Ectodermal cell (in vitro differentiated cells): ENCODE results near the gene GALNT18.

Experiments
- H3K27ac ChIP-seq: 2 replicates; pipeline ENCODE4 v1.7.0; 2013; ENCODE audit warnings: mild to moderate bottlenecking, low read depth, low read length; ENCODE audit not compliant: insufficient read depth, poor library complexity, severe bottlenecking
- H3K27me3 ChIP-seq: 2 replicates; pipeline ENCODE4 v1.7.0; 2013; ENCODE audit warnings: mild to moderate bottlenecking, low read length; ENCODE audit not compliant: insufficient read depth, control insufficient read depth, poor library complexity, severe bottlenecking
- H3K36me3 ChIP-seq: one replicate; pipeline ENCODE4 v1.7.0; 2013; ENCODE audit warnings: low read length; ENCODE audit not compliant: control insufficient read depth, insufficient read depth
- H3K4me1 ChIP-seq: one replicate; pipeline ENCODE4 v1.7.0; 2013; ENCODE audit warnings: low read length; ENCODE audit not compliant: control insufficient read depth, insufficient read depth
- H3K4me3 ChIP-seq: 2 replicates; pipeline ENCODE4 v1.7.0; 2013; ENCODE audit warnings: low read depth, low read length, control low read depth; ENCODE audit not compliant: insufficient read depth
- H3K9me3 ChIP-seq: 2 replicates; pipeline ENCODE4 v1.7.0; 2013; ENCODE audit warnings: mild to moderate bottlenecking, low read length, moderate library complexity; ENCODE audit not compliant: control insufficient read depth
- WGBS, 2 experiments: methylation state at CpG; one replicate each; pipeline ENCODE4 v1.1.7; 2013; ENCODE audit warnings: missing lambda C conversion rate in 2 of 2; 5-methylcytosine and 5-hydroxymethylcytosine counted together

GALNT18 gene

GRCh38 chr11:11660363-11660740, 38.5 kb upstream of the GALNT18 start:
- H3K9me3 ChIP-seq, result no peaks in the 10 kb centered on the region
- H3K36me3 ChIP-seq, result no peaks in the 10 kb centered on the region
- H3K27ac ChIP-seq, result no peak overlapping the region
- no peak overlapping the region for H3K4me3 ChIP-seq
- 88 to 92% methylated on average over 3 of the region's 3 CpGs for WGBS, 2 experiments
- H3K27me3 ChIP-seq, result no peaks in the 10 kb centered on the region
- H3K4me1 ChIP-seq, result no peaks in the 10 kb centered on the region

- 85 to 93% methylated on average over 2 of the region's 3 CpGs for WGBS, 2 experiments
- Histone ChIP-seq H3K4me1 (no peaks in the 10 kb centered on the region), H3K36me3 (no peaks in the 10 kb centered on the region), H3K27ac (no peak overlapping the region), H3K4me3 (no peak overlapping the region), H3K27me3 (no peaks in the 10 kb centered on the region), H3K9me3 (no peaks in the 10 kb centered on the region)
Measured at GRCh38 chr11:11659567-11660362, 38.0 kb upstream of the GALNT18 start.

GRCh38 chr11:11657218-11657955, 35.6 kb upstream of the GALNT18 start:
- Histone ChIP-seq H3K27ac (no peak overlapping the region), H3K9me3 (no peaks in the 10 kb centered on the region), H3K4me1 (no peaks in the 10 kb centered on the region), H3K4me3 (no peak overlapping the region), H3K27me3 (no peaks in the 10 kb centered on the region), H3K36me3 (no peaks in the 10 kb centered on the region)
- 91 to 93% methylated on average over 6 of the region's 6 CpGs for WGBS, 2 experiments

- 80% methylated on average over 1 of the region's 1 CpG; no CpG with 5 or more reads in 1 of the 2 experiments for WGBS, 2 experiments
Measured at GRCh38 chr11:11641581-11641980, 19.8 kb upstream of the GALNT18 start.

GRCh38 chr11:11640996-11641395, 19.2 kb upstream of the GALNT18 start:
- H3K27me3 ChIP-seq, result no peaks in the 10 kb centered on the region
- no peak overlapping the region for H3K4me3 ChIP-seq
- no peaks in the 10 kb centered on the region for H3K4me1 ChIP-seq
- 89 to 91% methylated on average over 5 of the region's 5 CpGs for WGBS, 2 experiments
- no peak overlapping the region for H3K27ac ChIP-seq
- no peaks in the 10 kb centered on the region for H3K36me3 ChIP-seq
- no peaks in the 10 kb centered on the region for H3K9me3 ChIP-seq

More at GRCh38 chr11:11641581-11641980, 19.8 kb upstream of the GALNT18 start:
- Histone ChIP-seq H3K27me3 (no peaks in the 10 kb centered on the region), H3K9me3 (no peaks in the 10 kb centered on the region), H3K4me3 (no peak overlapping the region), H3K27ac (no peak overlapping the region), H3K36me3 (no peaks in the 10 kb centered on the region), H3K4me1 (no peaks in the 10 kb centered on the region)

GRCh38 chr11:11640152-11640551, 18.3 kb upstream of the GALNT18 start:
- Histone ChIP-seq H3K4me1 (no peaks in the 10 kb centered on the region), H3K9me3 (no peaks in the 10 kb centered on the region), H3K27ac (no peak overlapping the region), H3K36me3 (no peaks in the 10 kb centered on the region), H3K4me3 (no peak overlapping the region), H3K27me3 (no peaks in the 10 kb centered on the region)
- WGBS, 2 experiments, result 100% methylated on average over 1 of the region's 1 CpG; no CpG with 5 or more reads in 1 of the 2 experiments

- no peak overlapping the region for H3K27ac ChIP-seq
- no peaks in the 10 kb centered on the region for H3K27me3 ChIP-seq
- 70 to 80% methylated on average over 3 of the region's 3 CpGs for WGBS, 2 experiments
- H3K4me3 ChIP-seq, result no peak overlapping the region
- no peaks in the 10 kb centered on the region for H3K4me1 ChIP-seq
- H3K9me3 ChIP-seq, result no peaks in the 10 kb centered on the region
- no peaks in the 10 kb centered on the region for H3K36me3 ChIP-seq
Measured at GRCh38 chr11:11636671-11637070, 14.9 kb upstream of the GALNT18 start.

- Histone ChIP-seq H3K9me3 (no peaks in the 10 kb centered on the region), H3K27ac (no peak overlapping the region), H3K4me1 (no peaks in the 10 kb centered on the region), H3K4me3 (no peak overlapping the region), H3K27me3 (no peaks in the 10 kb centered on the region), H3K36me3 (no peaks in the 10 kb centered on the region)
- 94% methylated on average over 5 of the region's 5 CpGs for WGBS, 2 experiments
Measured at GRCh38 chr11:11635443-11635842, 13.6 kb upstream of the GALNT18 start.

GRCh38 chr11:11629368-11629767, 7.6 kb upstream of the GALNT18 start:
- H3K27ac ChIP-seq, result no peak overlapping the region
- 88 to 89% methylated on average over 8 of the region's 8 CpGs for WGBS, 2 experiments
- H3K9me3 ChIP-seq, result no peaks in the 10 kb centered on the region
- H3K4me3 ChIP-seq, result no peak overlapping the region
- no peaks in the 10 kb centered on the region for H3K4me1 ChIP-seq
- no peaks in the 10 kb centered on the region for H3K27me3 ChIP-seq
- no peaks in the 10 kb centered on the region for H3K36me3 ChIP-seq

GRCh38 chr11:11628651-11629050, 6.8 kb upstream of the GALNT18 start:
- H3K27me3 ChIP-seq, result peaks cover 2% of the 10 kb centered on the region
- WGBS, 2 experiments, result 59 to 65% methylated on average over 2 to 4 of the region's 4 CpGs
- no peaks in the 10 kb centered on the region for H3K36me3 ChIP-seq
- H3K4me3 ChIP-seq, result no peak overlapping the region
- H3K9me3 ChIP-seq, result no peaks in the 10 kb centered on the region
- no peaks in the 10 kb centered on the region for H3K4me1 ChIP-seq
- no peak overlapping the region for H3K27ac ChIP-seq
